Left ventricle myocardium inferior (tissue), 1 donor: ENCODE measurements around the gene GLS. TPM values are rescaled to one million over a fixed set of nuclear protein-coding genes. Genes with fewer than 3 reads are reported as not detected.
"Not testable (repeated sequence)": the region's sequence is repeated elsewhere in the genome, so short reads cannot be mapped to it uniquely, and the experiment has no call there.

ENCODE experiments used
- DNase-seq: peaks from one replicate; pipeline ENCODE4 v3.0.0-alpha.2; 2020
- H3K27ac ChIP-seq: fragments of 200-600 bp; replicated peaks from 2 replicates; pipeline ENCODE4 v1.8.0; 2021
- H3K27me3 ChIP-seq: fragments of 200-600 bp; 2 replicates; pipeline ENCODE4 v1.8.0; 2021; ENCODE audit warnings: low read depth
- H3K36me3 ChIP-seq: fragments of 200-600 bp; 2 replicates; pipeline ENCODE4 v1.8.0; 2021
- H3K4me1 ChIP-seq: fragments of 200-600 bp; 2 replicates; pipeline ENCODE4 v1.8.0; 2021
- H3K4me3 ChIP-seq: fragments of 200-600 bp; 2 replicates; pipeline ENCODE4 v1.8.0; 2021; ENCODE audit warnings: mild to moderate bottlenecking, moderate library complexity
- H3K9me3 ChIP-seq: fragments of 200-600 bp; replicated peaks from 2 replicates; pipeline ENCODE4 v1.8.0; 2021
- CTCF ChIP-seq: fragments of 200-600 bp; IDR thresholded peaks from 2 replicates; pipeline ENCODE4 v1.8.0; 2021; ENCODE audit warnings: antibody characterized with exemption, mild to moderate bottlenecking, borderline replicate concordance
- intact Hi-C: fragments of 100-400 bp; cut with micrococcal nuclease; formaldehyde crosslinking; loops from one replicate; pipeline ENCODE4 v1.11.0; 2022
- total RNA-seq: library from RNA; stranded (reverse); fragmentation: NEBNext Ultra II Directional; extraction: Animal tissue kit (Norgen Biotek cat#: 25700); gene quantifications from one replicate; pipeline ENCODE4 v1.2.1, GENCODE V29; 2021
- donor health status: DM: no; HTN: yes; CAD: no; lungs with severe emphysema.

Gene GLS
- total RNA-seq, 1 donor from 2014 or later, result 48.4 TPM

DNA sequence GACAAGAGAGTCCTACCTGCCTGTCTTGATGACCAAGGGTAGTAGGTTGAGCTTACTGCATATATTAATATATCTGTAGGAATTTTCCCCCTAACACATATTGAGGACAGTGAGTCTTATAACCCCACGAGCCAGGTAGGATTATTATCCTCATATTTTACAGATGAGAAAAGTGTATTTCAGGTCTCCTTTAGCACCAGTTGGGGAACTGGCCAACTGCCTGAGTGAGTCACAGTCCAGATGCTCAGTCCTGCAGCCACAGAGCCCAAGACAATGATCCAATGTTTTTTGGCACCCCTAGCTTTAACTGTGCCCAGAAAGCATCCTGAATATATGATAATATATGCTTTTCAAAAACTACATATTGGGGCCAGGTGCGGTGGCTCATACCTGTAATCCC lies 30.8 kb upstream of the GLS start:
- intact Hi-C loops, result no loop called here
- Histone ChIP-seq H3K27ac (no peak overlapping the region), H3K9me3 (no peaks in the 10 kb centered on the region), H3K4me1 (peaks cover 17% of the 10 kb centered on the region), H3K4me3 (no peak overlapping the region), H3K27me3 (no peaks in the 10 kb centered on the region), H3K36me3 (no peaks in the 10 kb centered on the region)
- DNase-seq, result peak; percentile 27
- no peak for TF ChIP-seq CTCF

DNA sequence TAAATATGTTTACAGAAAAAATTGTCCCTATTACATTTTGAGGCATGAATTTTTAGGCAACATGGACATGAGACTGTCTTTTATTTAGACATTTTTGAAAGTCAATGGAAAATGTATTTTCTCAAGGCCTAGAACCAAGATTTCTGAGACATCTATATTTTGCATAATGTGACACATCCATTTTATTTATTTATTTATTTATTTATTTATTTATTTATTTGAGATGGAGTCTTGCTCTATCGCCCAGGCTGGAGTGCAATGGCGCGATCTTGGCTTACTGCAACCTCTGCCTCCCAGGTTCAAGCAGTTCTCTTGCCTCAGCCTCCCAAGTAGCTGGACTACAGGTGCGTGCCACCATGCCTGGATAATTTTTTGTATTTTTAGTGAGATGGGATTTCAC lies 27.6 kb upstream of the GLS start:
- H3K27ac ChIP-seq, intact Hi-C loops, H3K4me3 ChIP-seq, H3K4me1 ChIP-seq, H3K9me3 ChIP-seq, DNase-seq, H3K36me3 ChIP-seq, H3K27me3 ChIP-seq: not testable (repeated sequence)

GRCh38 chr2:190853531-190854383 lies 26.9 kb upstream of the GLS start:
- DNase-seq, result no peak
- intact Hi-C loops, result no loop called here
- H3K9me3 ChIP-seq, result no peaks in the 10 kb centered on the region
- no peak for TF ChIP-seq CTCF
- no peak overlapping the region for H3K4me3 ChIP-seq
- peaks cover 8% of the 10 kb centered on the region for H3K4me1 ChIP-seq
- no peak overlapping the region for H3K27ac ChIP-seq
- no peaks in the 10 kb centered on the region for H3K27me3 ChIP-seq
- H3K36me3 ChIP-seq, result no peaks in the 10 kb centered on the region

DNA sequence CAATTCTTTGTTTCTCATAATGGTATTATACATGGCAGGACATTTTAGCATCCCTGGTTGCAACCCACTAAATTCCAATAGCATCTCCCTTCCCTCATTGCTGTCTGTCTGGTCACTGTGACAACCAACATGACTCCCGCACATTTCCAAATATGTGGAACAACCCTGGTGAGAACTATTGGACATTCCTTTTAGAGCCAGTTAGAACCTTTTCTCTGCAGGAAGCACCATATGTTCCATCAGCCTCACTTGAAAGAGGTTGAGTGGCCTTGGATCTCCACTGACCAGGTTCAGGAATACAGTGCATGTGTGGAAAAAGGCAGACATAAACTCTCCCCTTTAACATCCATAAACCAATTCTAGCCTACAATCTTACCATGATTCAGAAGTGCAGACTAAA lies 25.9 kb upstream of the GLS start:
- no peaks in the 10 kb centered on the region for H3K27me3 ChIP-seq
- no peaks in the 10 kb centered on the region for H3K36me3 ChIP-seq
- no peak for TF ChIP-seq CTCF
- H3K4me3 ChIP-seq, result no peak overlapping the region
- no peak overlapping the region for H3K27ac ChIP-seq
- H3K9me3 ChIP-seq, result no peaks in the 10 kb centered on the region
- intact Hi-C loops, result no loop called here
- peaks cover 16% of the 10 kb centered on the region for H3K4me1 ChIP-seq
- no peak for DNase-seq

DNA sequence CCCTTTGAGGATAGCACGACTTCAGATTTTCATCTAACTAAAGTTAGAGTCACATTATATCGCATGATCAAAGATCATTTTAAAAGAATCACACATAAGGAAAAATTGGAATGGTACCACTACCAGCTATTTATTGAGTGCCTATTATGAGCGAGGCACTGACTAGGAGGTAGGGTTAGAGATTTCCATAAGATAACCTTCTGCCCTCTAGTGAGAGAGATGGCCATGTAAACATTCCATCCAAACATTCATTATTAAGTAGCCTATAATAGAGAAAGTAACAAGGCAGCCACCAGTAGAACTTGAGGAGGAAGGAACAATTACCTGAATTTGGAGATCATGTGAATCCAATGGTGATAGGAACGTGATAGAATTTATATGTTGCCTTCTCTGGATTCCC lies 25.4 kb upstream of the GLS start:
- Histone ChIP-seq H3K4me1 (peaks cover 22% of the 10 kb centered on the region), H3K27me3 (no peaks in the 10 kb centered on the region), H3K4me3 (no peak overlapping the region), H3K27ac (no peak overlapping the region), H3K36me3 (no peaks in the 10 kb centered on the region), H3K9me3 (no peaks in the 10 kb centered on the region)
- no peak for TF ChIP-seq CTCF
- DNase-seq, result no peak
- intact Hi-C loops, result no loop called here

DNA sequence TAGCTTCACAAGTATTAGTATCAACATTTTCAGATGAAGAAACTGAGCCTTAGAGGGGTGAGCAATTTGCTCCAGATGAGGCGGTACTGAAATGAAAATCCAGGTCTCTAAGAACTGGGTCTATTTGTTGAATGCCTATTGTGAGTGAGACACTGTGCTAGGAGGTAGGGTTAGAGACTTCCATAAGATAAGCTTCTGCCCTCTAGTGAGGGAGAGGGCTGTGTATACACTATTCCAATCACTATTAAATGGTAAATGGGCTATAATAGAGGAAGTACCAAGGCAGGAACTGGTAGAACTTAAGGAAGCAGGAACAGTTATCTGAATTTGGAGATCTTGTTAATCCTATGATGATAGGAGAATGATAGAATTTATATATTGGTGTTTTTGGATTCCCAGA lies 23.6 kb upstream of the GLS start:
- H3K27ac ChIP-seq, result no peak overlapping the region
- DNase-seq, result no peak
- no peaks in the 10 kb centered on the region for H3K27me3 ChIP-seq
- H3K9me3 ChIP-seq, result no peaks in the 10 kb centered on the region
- intact Hi-C loops, result no loop called here
- no peak overlapping the region for H3K4me3 ChIP-seq
- TF ChIP-seq CTCF, result no peak
- H3K4me1 ChIP-seq, result peaks cover 26% of the 10 kb centered on the region
- H3K36me3 ChIP-seq, result no peaks in the 10 kb centered on the region
